Endothelial cell of umbilical vein (primary cell): ENCODE results near the gene SOHLH1. TPM values are rescaled to one million over a fixed set of nuclear protein-coding genes. Genes with fewer than 3 reads are reported as not detected.

Experiments
- BruUV-seq: library from RNA; stranded (reverse); fragments of 400-500 nt; replicated peaks from 2 replicates; lab custom pipeline; 2021; lab: Mats Ljungman, UMichigan
- CTCF ChIA-PET: fragments of 300-600, 350-600 bp; sonication (Branson Sonifier 250); formaldehyde crosslinking; loops from one replicate; lab custom pipeline; 2021; ENCODE audit warnings: antibody characterized with exemption, inconsistent platforms; lab: Charles Lee
- POLR2A ChIA-PET: fragments of 300-600, 350-600 bp; sonication (Branson Sonifier 250); formaldehyde crosslinking; loops from one replicate; lab custom pipeline; 2021; ENCODE audit warnings: antibody characterized with exemption, inconsistent platforms; lab: Charles Lee
- DNase-seq: peaks from one replicate; pipeline ENCODE4 v3.0.0-alpha.2; 2011; ENCODE audit warnings: low read depth, low spot score
- FAIRE-seq: peaks from 2 replicates; lab custom pipeline; 2011; peaks lifted over from hg19 to GRCh38; lab: Jason Lieb, UNC
- H2AFZ ChIP-seq: 2 replicates; pipeline ENCODE4 v1.6.0; 2012; ENCODE audit warnings: low read depth, low read length, control low read depth, inconsistent platforms
- H3K27ac ChIP-seq: 2 replicates; pipeline ENCODE4 v1.5.1; 2011; ENCODE audit warnings: low read depth, mild to moderate bottlenecking, control low read depth, low read length, moderate library complexity; ENCODE audit not compliant: insufficient read depth
- H3K27me3 ChIP-seq, 2 experiments: 2 replicates each; pipeline versions ENCODE4 v1.6.0 to v1.6.1; 2011; ENCODE audit warnings: low read length in 2 of 2, mixed read lengths in 1 of 2; ENCODE audit not compliant: control insufficient read depth in 2 of 2, insufficient read depth in 2 of 2
- H3K36me3 ChIP-seq, 2 experiments: 2 replicates in 1 of 2; 3 replicates in 1 of 2; pipeline ENCODE4 v1.5.1; 2011; ENCODE audit warnings: low read length in 2 of 2, mild to moderate bottlenecking in 1 of 2, moderate library complexity in 1 of 2; ENCODE audit not compliant: control insufficient read depth in 2 of 2, insufficient read depth in 2 of 2; ENCODE audit errors: extremely low read depth in 1 of 2
- H3K4me1 ChIP-seq: 3 replicates; pipeline ENCODE4 v1.5.1; 2011; ENCODE audit warnings: mild to moderate bottlenecking, low read length; ENCODE audit not compliant: control insufficient read depth, insufficient read depth; ENCODE audit errors: extremely low read depth
- H3K4me2 ChIP-seq: 2 replicates; pipeline ENCODE4 v1.6.1; 2011; ENCODE audit warnings: low read length, control low read depth, mixed read lengths; ENCODE audit not compliant: insufficient read depth
- H3K4me3 ChIP-seq, 3 experiments: fragments of 200-600 bp in 1 of 3; sonication (generic), shearing (Covaris generic) in 1 of 3; replicated peaks in 1 of 3; 2 replicates each; pipeline ENCODE4 v1.5.1; 2011 to 2016; ENCODE audit warnings: control low read depth in 3 of 3, low read length in 3 of 3, mild to moderate bottlenecking in 2 of 3, inconsistent platforms in 1 of 3, low read depth in 1 of 3, moderate library complexity in 1 of 3; ENCODE audit not compliant: insufficient read depth in 1 of 3
- H3K79me2 ChIP-seq: 2 replicates; pipeline ENCODE4 v1.6.0; 2012; ENCODE audit warnings: low read length, inconsistent platforms; ENCODE audit not compliant: control insufficient read depth, insufficient read depth
- H3K9ac ChIP-seq: replicated peaks from 2 replicates; pipeline ENCODE3; 2011; ENCODE audit warnings: low read length, control low read depth; ENCODE audit not compliant: insufficient read depth; ENCODE audit errors: extremely low read depth
- H3K9me1 ChIP-seq: replicated peaks from 3 replicates; pipeline ENCODE4 v1.6.0; 2011; ENCODE audit warnings: mild to moderate bottlenecking, low read length; ENCODE audit not compliant: control insufficient read depth, insufficient read depth; ENCODE audit errors: extremely low read depth
- H3K9me3 ChIP-seq: replicated peaks from 2 replicates; pipeline ENCODE4 v1.5.1; 2012; ENCODE audit warnings: low read length, inconsistent platforms; ENCODE audit not compliant: control insufficient read depth, insufficient read depth
- H4K20me1 ChIP-seq: replicated peaks from 2 replicates; pipeline ENCODE3; 2011; ENCODE audit warnings: mild to moderate bottlenecking, low read length; ENCODE audit not compliant: control insufficient read depth, insufficient read depth; ENCODE audit errors: extremely low read depth
- EZH2 ChIP-seq: IDR thresholded peaks from 2 replicates; pipeline ENCODE4 v1.6.1; 2012; ENCODE audit warnings: borderline replicate concordance, low read depth, mild to moderate bottlenecking, moderate library complexity, low read length, inconsistent platforms; ENCODE audit not compliant: severe bottlenecking
- FOS ChIP-seq: IDR thresholded peaks from 2 replicates; pipeline ENCODE4 v1.6.1; 2011; ENCODE audit warnings: mild to moderate bottlenecking, low read length, moderate library complexity, borderline replicate concordance; ENCODE audit not compliant: insufficient read depth
- GATA2 ChIP-seq: IDR thresholded peaks from 2 replicates; pipeline ENCODE4 v1.7.0; 2011; ENCODE audit warnings: low read depth, mild to moderate bottlenecking, moderate library complexity, mixed read lengths, low read length; ENCODE audit not compliant: insufficient read length, insufficient read depth
- JUN ChIP-seq: IDR thresholded peaks from 2 replicates; pipeline ENCODE4 v1.6.1; 2011; ENCODE audit warnings: borderline replicate concordance, low read depth; ENCODE audit not compliant: insufficient read length, insufficient read depth
- MYC ChIP-seq: IDR thresholded peaks from one replicate; pipeline ENCODE4 v1.6.1; 2011; ENCODE audit warnings: mild to moderate bottlenecking, low read depth, low read length
- POLR2A ChIP-seq: IDR thresholded peaks from 2 replicates; pipeline ENCODE4 v1.6.1; 2012; ENCODE audit warnings: low read depth, mild to moderate bottlenecking, control low read depth, low read length
- POLR2AphosphoS5 ChIP-seq: IDR thresholded peaks from 2 replicates; pipeline ENCODE4 v1.6.1; 2012; ENCODE audit warnings: low read depth, mild to moderate bottlenecking, control low read depth, low read length, moderate library complexity; ENCODE audit not compliant: insufficient read depth
- dilution Hi-C: fragments of 300-500 bp; cut with MboI; formaldehyde crosslinking; loops from one replicate; pipeline ENCODE4 v1.15.0; 2019; ENCODE audit warnings: low sequenced_read_pairs; ENCODE audit not compliant: extremely low pct_ligation_motif_present
- intact Hi-C: fragments of 100-400 bp; cut with micrococcal nuclease; formaldehyde crosslinking; loops from one replicate; pipeline ENCODE4 v1.10.0; 2022
- polyA plus RNA-seq, 4 experiments: library from polyadenylated mRNA; depleted of rRNA in 3 of 4; stranded (reverse) in 3 of 4; unstranded in 1 of 4; fragments of >200 nt; gene quantifications; 2 replicates each; pipeline versions ENCODE4 v1.2.1 to v1.2.3, GENCODE V29; 2011 to 2012; ENCODE audit warnings: missing spikeins in 1 of 4
- total RNA-seq: library from RNA; stranded (reverse); gene quantifications from 2 replicates; pipeline ENCODE4 v1.2.3, GENCODE V29; 2021
- TF ChIP-seq, protein P1 (sequence below): IDR thresholded peaks from 2 replicates; pipeline ENCODE4 v1.6.1; 2011; ENCODE audit not compliant: insufficient read depth, insufficient read length
- TF ChIP-seq, protein P2 (sequence below), 2 donors: IDR thresholded peaks; 1 replicate in 1 of 2; 2 replicates in 1 of 2; pipeline ENCODE4 v1.5.1; 2011; ENCODE audit warnings: low read length in 2 of 2, mild to moderate bottlenecking in 2 of 2, moderate library complexity in 2 of 2, control low read depth in 1 of 2, inconsistent platforms in 1 of 2, low read depth in 1 of 2; ENCODE audit not compliant: insufficient read depth in 1 of 2; ENCODE audit errors: extremely low read depth in 1 of 2

Gene SOHLH1
- total and polyA plus RNA-seq, 2 donors (not counting 3 experiments of a cell fraction or from before 2014, with no cell fraction given), result not detected

DNA sequence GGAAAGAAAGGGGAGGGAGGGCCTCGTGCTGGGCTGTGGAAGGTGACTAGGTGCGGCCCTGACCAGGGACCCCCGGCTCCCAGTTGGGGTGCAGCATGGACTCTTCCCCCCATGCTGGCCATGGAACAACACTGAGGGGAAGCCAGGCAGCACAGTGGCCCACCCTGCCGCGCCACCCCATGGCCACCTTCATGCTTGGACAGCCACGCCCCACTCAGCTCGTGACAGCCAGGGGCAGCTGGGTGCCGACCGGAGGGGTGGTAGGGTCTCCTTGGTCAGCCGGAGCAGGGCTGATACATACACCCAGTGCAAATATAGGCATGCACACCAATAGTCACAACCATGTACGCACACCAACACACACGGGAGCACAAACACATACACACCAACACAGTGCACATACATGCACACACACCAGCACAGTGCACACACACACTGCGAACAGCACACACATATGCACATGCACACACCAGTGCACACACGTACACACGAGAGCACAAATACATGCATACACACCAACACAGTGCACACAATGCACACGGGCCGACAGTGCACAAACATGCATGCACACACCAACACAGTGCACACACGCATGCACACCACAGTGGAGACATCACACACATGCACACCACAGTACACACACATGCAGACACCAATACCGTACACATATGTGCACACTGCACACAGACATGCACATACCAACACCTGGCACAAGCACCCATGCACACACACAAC is 8.3 kb downstream of the SOHLH1 start:
- H3K4me3 ChIP-seq, result no peak overlapping the region
- no peaks in the 10 kb centered on the region for H3K36me3 ChIP-seq
- DNase-seq (no peak), FAIRE-seq (no peak)
- no peaks in the 10 kb centered on the region for H3K4me1 ChIP-seq
- H3K79me2 ChIP-seq, result no peaks in the 10 kb centered on the region
- intact Hi-C loops (no loop called here), dilution Hi-C loops (no loop called here)
- no TSS peak for BruUV-seq
- TF ChIP-seq, protein P1, sequence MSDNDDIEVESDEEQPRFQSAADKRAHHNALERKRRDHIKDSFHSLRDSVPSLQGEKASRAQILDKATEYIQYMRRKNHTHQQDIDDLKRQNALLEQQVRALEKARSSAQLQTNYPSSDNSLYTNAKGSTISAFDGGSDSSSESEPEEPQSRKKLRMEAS, result no peak
- TF ChIP-seq MYC (no peak), EZH2 (no peak), POLR2AphosphoS5 (no peak), JUN (no peak), FOS (no peak), GATA2 (no peak), POLR2A (no peak)
- TF ChIP-seq, protein P2, sequence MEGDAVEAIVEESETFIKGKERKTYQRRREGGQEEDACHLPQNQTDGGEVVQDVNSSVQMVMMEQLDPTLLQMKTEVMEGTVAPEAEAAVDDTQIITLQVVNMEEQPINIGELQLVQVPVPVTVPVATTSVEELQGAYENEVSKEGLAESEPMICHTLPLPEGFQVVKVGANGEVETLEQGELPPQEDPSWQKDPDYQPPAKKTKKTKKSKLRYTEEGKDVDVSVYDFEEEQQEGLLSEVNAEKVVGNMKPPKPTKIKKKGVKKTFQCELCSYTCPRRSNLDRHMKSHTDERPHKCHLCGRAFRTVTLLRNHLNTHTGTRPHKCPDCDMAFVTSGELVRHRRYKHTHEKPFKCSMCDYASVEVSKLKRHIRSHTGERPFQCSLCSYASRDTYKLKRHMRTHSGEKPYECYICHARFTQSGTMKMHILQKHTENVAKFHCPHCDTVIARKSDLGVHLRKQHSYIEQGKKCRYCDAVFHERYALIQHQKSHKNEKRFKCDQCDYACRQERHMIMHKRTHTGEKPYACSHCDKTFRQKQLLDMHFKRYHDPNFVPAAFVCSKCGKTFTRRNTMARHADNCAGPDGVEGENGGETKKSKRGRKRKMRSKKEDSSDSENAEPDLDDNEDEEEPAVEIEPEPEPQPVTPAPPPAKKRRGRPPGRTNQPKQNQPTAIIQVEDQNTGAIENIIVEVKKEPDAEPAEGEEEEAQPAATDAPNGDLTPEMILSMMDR (IDR thresholded peaks at IDR 0.05; ENCODE audit: extremely low read depth in 1 of 2, insufficient read depth in 1 of 2, low read depth in 1 of 2, low read length in 2 of 2), result no peak
- no peak overlapping the region for H3K4me2 ChIP-seq
- ChIA-PET CTCF (no interaction called here), POLR2A (no interaction called here)
- H3K9ac ChIP-seq, result no peak overlapping the region
- H3K27ac ChIP-seq, result no peak overlapping the region
- H3K9me1 ChIP-seq, result no peaks in the 10 kb centered on the region
- no peak overlapping the region for H2AFZ ChIP-seq
- H3K27me3 ChIP-seq, result no peaks in the 10 kb centered on the region
- H4K20me1 ChIP-seq, result no peaks in the 10 kb centered on the region
- no peaks in the 10 kb centered on the region for H3K9me3 ChIP-seq
